Fibroblast of lung (primary cell): ENCODE measurements around the gene CSNK1G2.

Experiments used
- CTCF ChIP-seq, 2 donors: IDR thresholded peaks in 1 of 2; conservative IDR thresholded peaks in 1 of 2; 1 replicate in 1 of 2; 2 replicates in 1 of 2; pipeline ENCODE4 v1.5.1; 2011 to 2012; ENCODE audit warnings: low read length in 2 of 2, control low read depth in 1 of 2, inconsistent platforms in 1 of 2, low read depth in 1 of 2, mild to moderate bottlenecking in 1 of 2
- EZH2 ChIP-seq: IDR thresholded peaks from 2 replicates; pipeline ENCODE4 v1.5.1; 2012; ENCODE audit warnings: low read length, control low read depth, mild to moderate bottlenecking; ENCODE audit errors: missing control alignments

DNA sequence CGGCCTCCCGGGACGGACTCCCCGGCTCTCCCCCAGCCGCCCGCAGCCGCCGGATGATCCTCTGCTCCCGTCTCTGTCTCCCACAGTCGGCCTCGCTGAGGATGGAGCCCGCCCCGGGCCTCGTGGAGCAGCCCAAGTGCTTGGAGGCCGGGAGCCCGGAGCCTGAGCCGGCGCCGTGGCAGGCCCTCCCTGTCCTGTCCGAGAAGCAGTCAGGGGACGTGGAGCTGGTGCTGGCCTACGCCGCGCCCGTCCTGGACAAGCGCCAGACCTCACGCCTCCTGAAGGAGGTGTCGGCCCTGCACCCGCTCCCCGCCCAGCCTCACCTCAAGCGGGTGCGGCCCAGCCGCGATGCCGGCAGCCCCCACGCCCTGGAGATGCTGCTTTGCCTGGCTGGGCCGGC is 29.0 kb upstream of the CSNK1G2 start:
- TF ChIP-seq EZH2 (no peak), CTCF (conservative IDR thresholded peaks at IDR 0.05 in 1 of 2, IDR thresholded peaks at IDR 0.05 in 1 of 2; ENCODE audit: low read depth in 1 of 2, low read length in 2 of 2) (no peak)
